Measurements from ENCODE around the gene RARB. TPM values are rescaled to one million over a fixed set of nuclear protein-coding genes. Genes with fewer than 3 reads are reported as not detected.

Gene RARB
- total and polyA plus RNA-seq, 2 donors (not counting 3 experiments of a cell fraction or from before 2014, with no cell fraction given), result 15.3 to 23.4 TPM

GRCh38 chr3:25547103-25547502, 119.0 kb downstream of the RARB start:
- no peak overlapping the region for H2AFZ ChIP-seq (ENCODE audit: low read depth, low read length)
- no peaks in the 10 kb centered on the region for H3K36me3 ChIP-seq (ENCODE audit: control insufficient read depth in 2 of 2, extremely low read depth in 1 of 2, insufficient read depth in 2 of 2, low read length in 2 of 2)
- no peak overlapping the region for H3K27ac ChIP-seq (ENCODE audit: insufficient read depth, low read depth, low read length)
- H3K9ac ChIP-seq (replicated peaks; ENCODE audit: extremely low read depth, insufficient read depth, low read length), result no peak overlapping the region
- H3K9me3 ChIP-seq (replicated peaks; ENCODE audit: control insufficient read depth, insufficient read depth, low read length), result no peaks in the 10 kb centered on the region
- no peaks in the 10 kb centered on the region for H3K27me3 ChIP-seq (ENCODE audit: control insufficient read depth in 2 of 2, insufficient read depth in 2 of 2, low read length in 2 of 2)
- BruUV-seq (replicated peaks), result no TSS peak
- no peak overlapping the region for H3K4me2 ChIP-seq (ENCODE audit: insufficient read depth, low read length)
- H4K20me1 ChIP-seq (replicated peaks; ENCODE audit: control insufficient read depth, extremely low read depth, insufficient read depth, low read length), result no peaks in the 10 kb centered on the region
- H3K79me2 ChIP-seq (ENCODE audit: control insufficient read depth, insufficient read depth, low read length), result peaks cover 2% of the 10 kb centered on the region
- ChIA-PET CTCF (interaction anchor here (3.1 kb wide), 1 partner anchor 14 kb away, joined by 10 read pairs; no protein-coding TSS in a partner anchor), POLR2A (no interaction called here)
- H3K9me1 ChIP-seq (replicated peaks; ENCODE audit: control insufficient read depth, extremely low read depth, insufficient read depth, low read length), result no peaks in the 10 kb centered on the region
- TF ChIP-seq POLR2AphosphoS5 (IDR thresholded peaks at IDR 0.05; ENCODE audit: insufficient read depth, low read depth, low read length), result no peak
- no peak for TF ChIP-seq CTCF (IDR thresholded peaks at IDR 0.05; ENCODE audit: extremely low read depth in 1 of 2, insufficient read depth in 1 of 2, low read depth in 1 of 2, low read length in 2 of 2)
- no peak for TF ChIP-seq GATA2 (IDR thresholded peaks at IDR 0.05; ENCODE audit: insufficient read depth, insufficient read length, low read depth, low read length)
- TF ChIP-seq FOS (IDR thresholded peaks at IDR 0.05; ENCODE audit: borderline replicate concordance, insufficient read depth, low read length), result no peak
- TF ChIP-seq MAX (IDR thresholded peaks at IDR 0.05; ENCODE audit: insufficient read depth, insufficient read length), result no peak
- TF ChIP-seq JUN (IDR thresholded peaks at IDR 0.05; ENCODE audit: borderline replicate concordance, insufficient read depth, insufficient read length, low read depth), result no peak
- TF ChIP-seq POLR2A (IDR thresholded peaks at IDR 0.05; ENCODE audit: low read depth, low read length), result no peak
- TF ChIP-seq EZH2 (IDR thresholded peaks at IDR 0.05; ENCODE audit: borderline replicate concordance, low read depth, low read length, severe bottlenecking), result no peak
- TF ChIP-seq MYC (IDR thresholded peaks at IDR 0.05; ENCODE audit: low read depth, low read length), result no peak
- peaks cover 9% of the 10 kb centered on the region for H3K4me1 ChIP-seq (ENCODE audit: control insufficient read depth, extremely low read depth, insufficient read depth, low read length)
- dilution Hi-C loops (cut with MboI; ENCODE audit: extremely low pct_ligation_motif_present, low sequenced_read_pairs) (no loop called here), intact Hi-C loops (cut with micrococcal nuclease) (no loop called here)
- FAIRE-seq (no peak), DNase-seq (ENCODE audit: low read depth, low spot score) (no peak)
- no peak overlapping the region for H3K4me3 ChIP-seq (replicated peaks in 1 of 3; ENCODE audit: insufficient read depth in 1 of 3, low read depth in 1 of 3, low read length in 3 of 3)
